Dendritic cell treated with granulocyte-macrophage colony-stimulating factor and Interleukin-4, amounts not matched to agents 40 ng/mL and 50 ng/mL, for 4 days (primary cell): ENCODE results near the gene UBE2S.

Experiments
- H3K27ac Mint-ChIP-seq: one replicate; pipeline ENCODE4 v1.8.0; 2022; ENCODE audit warnings: mild to moderate bottlenecking, mixed read lengths
- H3K27me3 Mint-ChIP-seq: one replicate; pipeline ENCODE4 v1.8.0; 2022; ENCODE audit warnings: mild to moderate bottlenecking, mixed read lengths
- H3K36me3 Mint-ChIP-seq: one replicate; pipeline ENCODE4 v1.8.0; 2022; ENCODE audit warnings: low read depth, mixed read lengths
- H3K4me1 Mint-ChIP-seq: one replicate; pipeline ENCODE4 v1.8.0; 2022; ENCODE audit warnings: low read depth, mixed read lengths
- H3K4me3 Mint-ChIP-seq: one replicate; pipeline ENCODE4 v1.8.0; 2022; ENCODE audit warnings: mild to moderate bottlenecking, moderate library complexity, mixed read lengths
- H3K9me3 Mint-ChIP-seq: one replicate; pipeline ENCODE4 v1.8.0; 2022; ENCODE audit warnings: mixed read lengths
- intact Hi-C: fragments of 100-400 bp; cut with micrococcal nuclease; formaldehyde crosslinking; loops from one replicate; pipeline ENCODE4 v1.15.0; 2022

Gene UBE2S

GRCh38 chr19:55362174-55362989 lies 45.2 kb downstream of the UBE2S start:
- no peaks in the 10 kb centered on the region for H3K9me3 Mint-ChIP-seq
- H3K4me1 Mint-ChIP-seq: no peaks in the 10 kb centered on the region
- peaks cover 32% of the 10 kb centered on the region for H3K27me3 Mint-ChIP-seq
- no peaks in the 10 kb centered on the region for H3K36me3 Mint-ChIP-seq
- no peak overlapping the region for H3K27ac Mint-ChIP-seq
- intact Hi-C loops: no loop called here
- H3K4me3 Mint-ChIP-seq: no peak overlapping the region

GRCh38 chr19:55360902-55361301 lies 46.7 kb downstream of the UBE2S start:
- no peaks in the 10 kb centered on the region for H3K36me3 Mint-ChIP-seq
- H3K27me3 Mint-ChIP-seq: peaks cover 40% of the 10 kb centered on the region
- no peaks in the 10 kb centered on the region for H3K9me3 Mint-ChIP-seq
- no peaks in the 10 kb centered on the region for H3K4me1 Mint-ChIP-seq
- H3K4me3 Mint-ChIP-seq: no peak overlapping the region
- no peak overlapping the region for H3K27ac Mint-ChIP-seq
- intact Hi-C loops: no loop called here

- no peaks in the 10 kb centered on the region for H3K4me1 Mint-ChIP-seq
- no peak overlapping the region for H3K4me3 Mint-ChIP-seq
- peaks cover 44% of the 10 kb centered on the region for H3K27me3 Mint-ChIP-seq
- intact Hi-C loops: no loop called here
- no peaks in the 10 kb centered on the region for H3K9me3 Mint-ChIP-seq
- H3K36me3 Mint-ChIP-seq: no peaks in the 10 kb centered on the region
- no peak overlapping the region for H3K27ac Mint-ChIP-seq
Observed at GRCh38 chr19:55358943-55359908, 48.4 kb downstream of the UBE2S start.

DNA sequence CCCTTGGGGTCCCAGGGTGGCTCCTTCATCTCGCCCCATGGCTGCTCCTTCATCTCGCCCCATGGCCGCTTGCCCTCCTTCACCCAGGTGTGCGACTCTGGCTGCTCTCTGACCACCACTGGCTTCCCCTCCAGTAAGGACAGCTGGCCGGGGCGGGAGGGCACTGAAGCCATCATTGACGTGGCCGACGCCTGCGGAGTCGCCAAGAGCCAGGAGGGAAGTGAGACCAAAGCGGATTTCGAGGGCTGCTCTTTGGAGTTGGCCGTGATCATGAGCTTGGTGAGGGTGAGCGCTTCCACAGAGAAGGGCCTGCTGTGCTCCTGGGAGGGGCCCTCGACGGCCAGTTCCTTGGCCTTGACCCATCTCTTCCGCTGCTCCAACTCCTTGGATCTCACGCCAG lies 49.1 kb downstream of the UBE2S start:
- Mint-ChIP-seq H3K36me3 (no peaks in the 10 kb centered on the region), H3K27me3 (peaks cover 48% of the 10 kb centered on the region), H3K9me3 (no peaks in the 10 kb centered on the region), H3K4me3 (no peak overlapping the region), H3K4me1 (peaks cover 5% of the 10 kb centered on the region), H3K27ac (no peak overlapping the region)
- intact Hi-C loops: no loop called here

GRCh38 chr19:55355213-55355821 lies 52.3 kb downstream of the UBE2S start:
- H3K27me3 Mint-ChIP-seq: peaks cover 70% of the 10 kb centered on the region

DNA sequence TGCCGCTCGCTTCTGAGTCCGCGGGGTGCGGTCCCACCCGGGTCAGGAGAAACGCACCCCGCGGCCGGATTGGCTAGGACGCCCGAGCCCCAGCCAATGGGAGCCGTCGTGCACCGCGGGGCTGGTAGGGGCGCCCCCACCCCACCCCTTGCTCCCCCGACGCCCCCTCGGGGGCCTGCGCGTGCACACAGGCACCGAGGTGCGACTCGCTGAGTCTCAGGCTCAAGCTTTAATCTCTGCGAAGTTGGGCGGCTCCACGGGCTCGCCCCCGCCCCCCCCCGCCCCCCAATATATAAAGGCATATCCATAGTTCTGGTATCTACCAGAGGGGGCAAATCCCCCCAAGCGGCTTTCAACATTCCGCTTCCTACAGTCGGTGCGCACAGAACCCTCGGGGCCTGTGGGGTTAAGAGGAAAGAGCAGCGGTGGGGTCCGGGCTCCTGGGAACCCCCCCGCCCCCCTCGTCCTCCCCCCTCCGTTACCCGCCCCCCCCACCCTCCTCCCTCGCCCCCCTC lies 52.8 kb downstream of the UBE2S start, which contains the start of gene COX6B2:
COX6B2 (minus strand) TSS at position 22 of the 515 bp plus-strand sequence. CDS start 198 bp downstream, outside the sequence.
- intact Hi-C loops: no loop called here
- Mint-ChIP-seq H3K27ac (no peak within 1 kb of the TSS), H3K36me3 (no peaks in the 10 kb centered on the region)

More at GRCh38 chr19:55355213-55355821, 52.3 kb downstream of the UBE2S start:
- peaks cover 29% of the 10 kb centered on the region for H3K4me1 Mint-ChIP-seq
- intact Hi-C loops: no loop called here
- no peak overlapping the region for H3K27ac Mint-ChIP-seq
- no peak overlapping the region for H3K4me3 Mint-ChIP-seq
- no peaks in the 10 kb centered on the region for H3K9me3 Mint-ChIP-seq
- H3K36me3 Mint-ChIP-seq: no peaks in the 10 kb centered on the region

GRCh38 chr19:55353803-55354697 lies 53.5 kb downstream of the UBE2S start:
- no peaks in the 10 kb centered on the region for H3K9me3 Mint-ChIP-seq
- peaks cover 29% of the 10 kb centered on the region for H3K4me1 Mint-ChIP-seq
- H3K27ac Mint-ChIP-seq: no peak overlapping the region
- intact Hi-C loops: no loop called here
- no peaks in the 10 kb centered on the region for H3K36me3 Mint-ChIP-seq
- H3K4me3 Mint-ChIP-seq: peak overlapping the region; percentile 75
- peaks cover 70% of the 10 kb centered on the region for H3K27me3 Mint-ChIP-seq

More for the DNA sequence above, 52.8 kb downstream of the UBE2S start, which contains the start of gene COX6B2:
- peak within 1 kb of the TSS; percentile 75 for H3K4me3 Mint-ChIP-seq
- peaks cover 29% of the 10 kb centered on the region for H3K4me1 Mint-ChIP-seq
- peaks cover 70% of the 10 kb centered on the region for H3K27me3 Mint-ChIP-seq
- H3K9me3 Mint-ChIP-seq: no peaks in the 10 kb centered on the region

DNA sequence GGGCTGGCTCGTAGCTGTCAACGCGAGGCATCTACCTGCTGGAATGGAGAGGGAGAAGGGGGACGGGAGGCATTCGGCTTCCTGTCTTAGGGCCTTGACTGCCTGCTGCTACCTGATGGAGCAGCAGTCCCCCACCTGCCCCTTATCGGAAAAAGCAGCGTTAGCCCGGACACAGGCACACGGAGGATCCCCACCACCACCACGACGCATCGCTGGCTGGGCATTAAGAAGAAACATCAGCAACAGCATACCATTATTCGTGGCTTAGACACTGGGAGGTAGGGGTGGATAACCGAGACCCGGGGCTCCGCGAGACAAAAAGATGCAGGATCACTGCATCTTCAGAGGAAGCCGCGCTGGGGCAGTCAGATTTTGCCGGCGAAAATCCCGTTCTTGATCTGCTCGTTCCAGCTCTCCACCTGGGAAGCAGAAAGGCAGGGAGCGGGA lies 54.2 kb downstream of the UBE2S start:
- Mint-ChIP-seq H3K36me3 (no peaks in the 10 kb centered on the region), H3K27ac (no peak overlapping the region), H3K4me3 (peak overlapping the region; percentile 75), H3K27me3 (peaks cover 64% of the 10 kb centered on the region), H3K4me1 (peaks cover 29% of the 10 kb centered on the region), H3K9me3 (no peaks in the 10 kb centered on the region)
- intact Hi-C loops: no loop called here

GRCh38 chr19:55352549-55353145 lies 54.9 kb downstream of the UBE2S start:
- H3K4me3 Mint-ChIP-seq: peak overlapping the region; percentile 26
- H3K4me1 Mint-ChIP-seq: peaks cover 29% of the 10 kb centered on the region
- no peak overlapping the region for H3K27ac Mint-ChIP-seq
- intact Hi-C loops: no loop called here
- peaks cover 5% of the 10 kb centered on the region for H3K36me3 Mint-ChIP-seq
- no peaks in the 10 kb centered on the region for H3K9me3 Mint-ChIP-seq
- peaks cover 58% of the 10 kb centered on the region for H3K27me3 Mint-ChIP-seq

- Mint-ChIP-seq H3K36me3 (peaks cover 11% of the 10 kb centered on the region), H3K9me3 (no peaks in the 10 kb centered on the region), H3K4me3 (no peak overlapping the region), H3K27ac (no peak overlapping the region), H3K27me3 (peaks cover 52% of the 10 kb centered on the region), H3K4me1 (peaks cover 29% of the 10 kb centered on the region)
- intact Hi-C loops: no loop called here
Observed at GRCh38 chr19:55352040-55352439, 55.5 kb downstream of the UBE2S start.

- Mint-ChIP-seq H3K9me3 (no peaks in the 10 kb centered on the region), H3K27me3 (peaks cover 40% of the 10 kb centered on the region), H3K36me3 (peaks cover 24% of the 10 kb centered on the region), H3K27ac (no peak overlapping the region), H3K4me3 (no peak overlapping the region), H3K4me1 (peaks cover 29% of the 10 kb centered on the region)
- intact Hi-C loops: no loop called here
Observed at GRCh38 chr19:55350620-55351315, 56.8 kb downstream of the UBE2S start.
